ENCODE measurements around the gene PLXNA2.

- no peak for TF ChIP-seq GATA2 (IDR thresholded peaks at IDR 0.05; ENCODE audit: low read depth, low read length)
- TF ChIP-seq GATA3 (IDR thresholded peaks at IDR 0.05; ENCODE audit: low read depth, low read length) = no peak
Measured at GRCh38 chr1:208235356-208235981, 8.7 kb downstream of the PLXNA2 start.
